HG02763 (cell line): ENCODE measurements around the gene GRM1.

Experiments
- ATAC-seq: cut with Tn5 transposase; IDR thresholded peaks from one replicate; pipeline ENCODE4 v1.9.1; 2021; ENCODE audit warnings: mild to moderate bottlenecking, moderate library complexity; ENCODE audit not compliant: unreplicated experiment

GRM1 gene

DNA sequence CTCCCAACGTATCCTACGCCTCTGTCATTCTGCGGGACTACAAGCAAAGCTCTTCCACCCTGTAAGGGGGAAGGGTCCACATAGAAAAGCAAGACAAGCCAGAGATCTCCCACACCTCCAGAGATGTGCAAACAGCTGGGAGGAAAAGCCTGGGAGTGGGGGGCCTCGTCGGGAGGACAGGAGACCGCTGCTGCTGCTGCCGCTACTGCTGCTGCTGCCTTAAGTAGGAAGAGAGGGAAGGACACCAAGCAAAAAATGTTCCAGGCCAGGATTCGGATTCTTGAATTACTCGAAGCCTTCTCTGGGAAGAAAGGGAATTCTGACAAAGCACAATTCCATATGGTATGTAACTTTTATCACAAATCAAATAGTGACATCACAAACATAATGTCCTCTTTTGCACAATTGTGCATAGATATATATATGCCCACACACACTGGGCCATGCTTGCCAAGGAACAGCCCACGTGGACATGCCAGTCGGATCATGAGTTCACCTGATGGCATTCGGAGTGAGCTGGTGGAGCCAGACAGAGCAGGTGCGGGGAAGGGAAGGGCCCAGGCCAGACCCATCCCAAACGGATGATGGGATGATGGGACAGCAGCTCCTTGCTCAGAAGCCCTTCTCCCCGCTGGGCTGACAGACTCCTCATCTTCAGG is 406.0 kb downstream of the GRM1 start:
- no peak for ATAC-seq

DNA sequence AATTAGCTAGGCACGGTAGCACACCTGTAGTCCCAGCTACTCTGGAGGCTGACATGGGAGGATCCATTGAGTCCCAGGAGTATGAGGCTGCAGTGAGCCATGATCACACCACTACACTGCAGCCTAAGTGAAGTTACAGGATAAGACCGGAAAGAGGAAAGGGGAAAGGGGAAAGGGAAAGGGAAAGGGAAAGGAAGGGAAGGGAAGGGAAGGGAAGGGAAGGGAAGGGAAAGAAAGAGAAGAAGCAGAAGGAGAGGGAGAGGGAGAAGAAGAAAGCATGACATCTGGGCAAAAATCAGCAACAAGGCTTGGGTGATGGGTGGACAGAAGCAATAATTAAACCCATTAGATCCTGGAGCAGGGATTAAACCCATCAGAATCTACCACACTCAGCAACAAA is 413.0 kb downstream of the GRM1 start:
- ATAC-seq: no peak

DNA sequence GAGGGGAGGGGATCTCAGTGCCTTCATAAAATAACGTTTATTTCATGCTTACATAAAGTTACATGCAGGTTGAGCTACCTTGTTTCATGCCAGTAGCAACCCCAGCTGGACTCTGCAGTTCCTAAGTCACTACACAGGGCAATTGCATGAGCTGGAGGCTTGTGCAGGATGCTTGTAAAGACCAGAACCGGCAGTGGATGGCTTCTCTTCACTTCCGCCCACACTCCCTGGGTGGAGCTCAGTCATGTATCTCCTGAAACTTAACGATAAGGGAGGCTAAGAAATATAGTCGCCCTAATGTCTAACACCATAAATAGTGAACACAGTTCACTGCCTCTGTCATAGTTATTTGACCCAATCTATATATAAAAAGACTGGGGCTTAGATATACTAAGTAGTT is 415.3 kb downstream of the GRM1 start:
- no peak for ATAC-seq

DNA sequence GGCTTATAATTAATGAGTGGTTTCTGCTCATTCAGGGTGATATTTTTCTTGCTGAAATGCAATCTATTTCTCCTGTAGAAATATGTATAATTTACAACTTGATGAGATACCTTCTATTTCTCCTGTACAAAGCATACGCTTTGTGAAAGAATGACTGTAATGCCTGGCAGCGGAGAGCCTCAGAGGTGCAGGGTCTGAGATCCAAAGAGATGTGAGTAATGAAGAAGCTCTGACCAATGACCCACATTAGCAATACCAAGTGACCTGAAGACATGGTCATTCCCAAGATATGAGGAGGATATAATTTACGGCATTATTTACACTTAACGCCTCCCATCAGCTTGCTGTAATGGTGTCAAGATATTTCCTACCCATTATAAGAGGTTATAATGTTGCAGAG is 416.4 kb downstream of the GRM1 start:
- no peak for ATAC-seq

DNA sequence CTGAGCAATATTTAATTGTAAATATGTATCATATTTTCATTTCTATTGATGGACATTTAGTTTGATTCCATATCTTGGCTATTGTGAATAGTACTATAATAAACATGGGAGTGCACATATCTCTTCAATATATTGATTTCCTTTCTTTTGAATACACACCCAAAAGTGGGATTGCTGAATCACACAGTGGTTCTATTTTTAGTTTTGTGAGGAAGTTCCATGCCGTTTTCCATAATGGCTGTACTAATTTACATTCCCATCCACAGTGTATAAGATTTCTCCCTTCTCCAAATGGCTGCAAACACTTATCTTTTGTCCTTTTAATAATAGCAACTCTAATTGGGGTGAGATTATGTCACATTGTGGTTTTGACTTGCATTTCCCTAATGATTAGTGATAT is 428.0 kb downstream of the GRM1 start:
- ATAC-seq: no peak

DNA sequence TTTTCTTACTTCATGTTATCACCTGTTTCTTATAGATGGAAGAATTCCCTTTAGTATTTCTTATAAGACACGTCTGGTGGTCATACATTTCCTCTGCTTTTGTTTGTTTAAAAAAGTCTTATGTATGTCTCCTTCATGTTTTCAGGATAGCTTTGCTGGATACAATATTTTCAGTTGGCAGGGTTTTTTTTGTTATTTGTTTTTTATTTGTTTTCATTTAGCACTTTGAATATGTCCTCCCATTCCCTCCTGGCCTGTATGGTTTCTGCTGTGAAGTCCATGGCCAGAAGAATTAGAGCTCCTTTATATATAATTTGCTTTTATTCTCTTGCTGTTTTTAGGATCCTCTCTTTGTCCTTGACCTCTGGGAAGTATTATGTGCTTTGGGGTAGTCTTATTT is 432.1 kb downstream of the GRM1 start:
- no peak for ATAC-seq

DNA sequence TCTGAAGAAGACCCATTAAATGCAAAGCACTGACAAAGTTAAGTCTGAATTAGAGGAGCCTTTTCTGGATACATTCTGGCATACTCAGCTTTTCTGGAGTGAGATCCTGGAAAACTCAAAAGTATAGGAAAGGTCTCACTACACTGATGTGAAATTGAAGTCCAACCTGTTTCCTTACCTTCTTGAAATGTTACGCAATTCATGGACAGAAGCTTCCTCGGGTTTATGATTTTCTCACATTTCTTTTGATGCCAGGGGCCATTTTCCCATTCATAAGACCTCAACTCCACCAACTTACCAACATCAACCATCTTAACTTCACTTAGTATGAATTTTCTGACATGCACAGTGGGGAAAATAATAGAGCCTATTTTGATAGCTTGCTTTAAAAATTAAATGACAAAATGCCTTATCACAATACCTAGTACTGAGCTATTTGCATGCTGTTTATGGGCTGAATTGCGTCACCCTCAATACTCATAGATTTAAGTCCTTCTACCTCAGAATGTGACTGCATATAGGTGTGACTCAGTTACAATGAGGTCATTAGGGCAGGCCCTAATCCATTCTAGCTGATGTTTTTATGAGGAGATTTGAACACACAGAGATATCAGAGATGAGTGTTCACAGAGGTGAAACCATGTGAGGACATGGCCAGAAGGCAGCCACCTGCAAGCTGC is 441.4 kb downstream of the GRM1 start:
- ATAC-seq: no peak

DNA sequence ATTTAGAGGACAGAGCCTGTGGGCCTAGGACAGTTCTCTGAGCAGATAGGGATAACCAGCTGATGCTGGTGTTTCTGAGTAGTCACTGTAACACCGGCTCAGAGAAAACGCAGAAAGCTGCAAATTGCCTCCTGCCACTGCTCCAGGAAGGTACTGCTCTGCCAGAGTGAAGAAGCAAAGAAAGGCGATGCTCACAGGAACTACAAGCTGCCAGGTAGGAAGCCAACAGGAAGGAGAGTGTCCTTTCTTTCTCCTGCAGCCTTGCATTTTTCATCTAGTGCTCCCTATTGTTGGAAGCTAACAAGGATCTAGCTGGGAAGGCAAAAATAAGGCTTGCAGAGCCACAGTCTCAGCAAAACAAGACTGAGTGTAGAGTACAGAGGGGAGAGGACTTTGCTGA is 444.1 kb downstream of the GRM1 start:
- no peak for ATAC-seq

DNA sequence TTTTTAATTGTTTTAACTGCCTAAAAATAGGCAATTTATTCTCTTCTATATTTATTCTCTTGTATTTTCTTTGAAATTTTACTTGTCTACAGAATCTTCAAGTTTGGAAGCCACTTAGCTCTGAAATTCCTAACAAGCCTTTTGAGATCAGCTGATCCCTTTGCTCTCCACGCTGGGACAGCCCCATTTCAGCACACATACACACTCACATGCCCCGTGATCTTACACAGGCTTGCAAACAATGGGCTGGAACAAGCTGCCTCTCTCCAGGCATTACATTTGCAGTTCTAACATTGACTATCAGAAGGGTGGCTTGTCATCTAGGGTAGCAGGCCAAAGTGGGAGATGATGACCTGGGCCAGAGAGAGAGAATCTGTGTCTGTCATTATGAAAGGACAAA is 452.7 kb downstream of the GRM1 start:
- ATAC-seq: no peak

DNA sequence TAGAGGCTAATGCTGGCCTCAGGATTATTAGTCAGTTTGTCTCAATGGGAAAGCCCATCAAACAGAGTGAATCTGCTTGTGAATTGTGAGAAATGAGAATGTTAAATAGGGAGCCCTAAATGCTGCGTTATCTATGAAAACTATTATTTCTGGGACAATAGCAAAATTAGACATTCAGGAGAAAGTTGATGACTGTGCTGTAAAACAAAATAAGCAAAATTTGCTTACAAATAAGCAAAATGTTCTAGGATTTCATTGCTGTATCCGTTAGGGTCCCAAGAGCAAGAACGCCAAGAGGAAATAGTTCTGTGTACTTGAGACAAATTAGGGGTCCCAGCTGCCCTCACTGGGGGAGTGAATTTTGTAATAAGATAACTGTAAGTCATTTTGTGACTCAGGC is 455.5 kb downstream of the GRM1 start:
- no peak for ATAC-seq
